GM19468 (cell line): Measurements from ENCODE around the gene COBL.

ENCODE experiments used
- ATAC-seq: cut with Tn5 transposase; IDR thresholded peaks from one replicate; pipeline ENCODE4 v1.9.1; 2021; ENCODE audit warnings: mild to moderate bottlenecking, moderate library complexity, moderate number of reproducible peaks; ENCODE audit not compliant: unreplicated experiment; ENCODE audit errors: extremely low read depth

COBL gene

DNA sequence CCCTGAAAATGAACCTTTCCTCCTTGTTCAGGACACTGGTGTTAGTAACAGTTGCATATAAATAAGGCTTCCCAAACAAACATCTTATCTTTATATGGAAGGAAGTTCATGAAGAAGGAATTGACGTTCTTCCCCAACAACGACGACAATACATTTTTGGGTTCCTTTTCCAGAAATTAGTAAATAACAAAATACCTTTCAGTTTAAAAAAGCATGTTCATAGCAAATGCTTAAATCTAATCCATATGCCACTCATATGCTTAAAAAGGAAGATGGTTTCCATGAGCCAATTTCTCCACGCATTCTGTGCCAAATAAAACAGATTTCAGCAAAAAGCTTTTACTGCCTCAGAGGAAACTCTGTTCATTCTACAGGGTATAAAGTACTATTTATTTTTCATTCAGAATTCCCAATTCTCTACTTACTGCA lies 182.6 kb downstream of the COBL start:
- ATAC-seq, result no peak

DNA sequence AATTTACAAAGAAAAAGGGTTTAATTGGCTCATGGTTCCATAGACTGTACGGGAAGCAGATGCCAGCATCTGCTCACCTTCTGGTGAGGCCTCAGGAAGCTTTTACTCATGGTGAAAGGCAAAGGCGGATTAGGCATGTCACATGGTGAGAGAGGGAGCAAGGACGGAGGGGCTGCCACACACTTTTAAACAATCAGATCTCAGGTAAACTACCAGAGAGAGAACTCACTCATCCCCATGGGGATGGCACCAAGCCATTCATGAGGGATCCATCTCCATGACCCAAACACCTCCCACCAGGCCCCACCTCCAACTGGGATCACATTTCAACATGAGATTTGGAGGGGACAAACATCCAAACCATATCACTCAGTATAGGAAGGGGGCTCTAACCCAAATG lies 183.9 kb downstream of the COBL start:
- no peak for ATAC-seq

DNA sequence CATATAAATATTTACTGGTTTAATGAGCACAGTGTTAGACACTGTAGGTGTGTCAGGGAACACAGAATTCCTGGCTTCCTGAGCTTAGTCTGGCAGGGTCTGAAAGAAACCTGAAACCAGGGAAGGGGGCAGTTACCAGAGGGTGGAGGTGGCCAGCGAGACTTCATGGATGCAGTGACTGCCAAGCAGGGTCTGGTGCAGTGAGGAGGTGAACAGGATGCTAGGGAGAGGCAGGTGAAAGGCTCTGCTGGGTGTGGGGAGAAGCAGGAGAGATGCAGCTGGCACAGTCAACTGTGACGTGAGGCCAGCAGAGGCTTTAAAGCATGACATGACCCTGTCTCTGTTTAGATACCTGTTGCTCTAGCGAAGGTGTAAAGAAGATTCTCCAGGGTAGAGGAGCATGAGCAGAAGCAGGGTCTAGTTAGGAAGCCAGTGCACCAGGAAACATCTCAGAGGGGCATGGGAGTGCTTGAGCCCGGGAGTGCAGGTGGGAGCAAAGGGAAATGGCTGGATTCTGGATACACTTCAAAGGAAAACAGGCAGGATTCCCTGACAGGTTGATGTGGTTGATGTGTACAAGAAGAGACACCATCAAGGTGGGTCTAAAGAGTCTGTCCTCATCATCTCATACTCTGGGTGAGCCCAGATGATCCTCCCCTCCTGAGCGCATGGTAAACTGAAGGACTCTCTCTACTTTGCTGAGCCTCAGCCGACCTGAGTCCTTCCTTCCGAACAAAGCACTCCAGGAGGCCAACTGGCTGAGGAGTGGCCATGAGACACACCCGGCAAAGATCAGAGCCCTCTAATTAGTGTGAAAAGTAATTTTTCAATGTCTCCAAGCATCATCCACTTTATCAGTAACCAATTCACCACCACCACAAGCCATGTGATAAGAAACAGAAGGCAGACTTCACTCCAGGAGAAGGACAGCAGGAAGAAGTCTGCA lies 186.8 kb downstream of the COBL start:
- no peak for ATAC-seq

DNA sequence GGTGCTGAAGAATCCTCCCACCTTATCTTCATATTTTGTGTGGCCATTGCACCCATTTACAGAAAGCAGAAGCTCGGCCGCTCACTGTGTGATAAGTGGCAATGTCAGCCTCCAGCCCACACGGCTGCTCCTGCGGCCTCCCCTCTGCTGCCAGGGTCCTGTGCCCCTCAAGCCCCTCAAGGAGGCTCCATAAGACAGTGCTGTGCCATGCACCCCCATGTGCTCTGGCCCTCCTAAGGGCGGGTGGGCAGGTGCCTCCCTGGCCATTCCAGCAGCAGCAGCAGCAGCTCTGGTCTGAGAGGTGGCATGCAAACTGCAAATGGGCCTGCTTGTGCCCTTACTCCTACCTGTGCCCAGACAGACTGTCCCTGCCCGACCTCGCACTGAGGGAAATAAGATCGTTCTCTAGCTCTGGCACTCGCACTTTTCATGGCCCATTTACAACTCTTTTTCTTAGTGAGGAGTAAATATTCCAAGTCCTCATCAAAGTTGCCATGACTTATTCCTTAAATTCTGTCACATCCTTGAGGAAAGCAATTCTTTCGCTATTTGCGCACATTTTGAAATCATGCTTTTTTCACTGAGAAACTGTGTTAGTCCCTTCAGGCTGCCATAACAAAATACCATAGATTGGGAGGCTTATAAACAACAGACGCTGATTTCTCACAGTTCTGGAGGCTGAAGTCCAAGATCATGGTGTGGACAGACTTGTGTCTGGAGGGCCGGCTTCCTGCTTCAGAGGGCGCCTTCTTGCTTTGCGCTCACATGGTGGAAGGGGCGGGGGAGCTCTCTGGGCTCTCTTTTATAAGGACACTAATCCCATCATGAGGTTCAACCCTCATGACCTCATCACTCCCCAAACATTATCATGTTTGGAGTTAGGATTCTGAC lies 187.8 kb downstream of the COBL start:
- no peak for ATAC-seq

DNA sequence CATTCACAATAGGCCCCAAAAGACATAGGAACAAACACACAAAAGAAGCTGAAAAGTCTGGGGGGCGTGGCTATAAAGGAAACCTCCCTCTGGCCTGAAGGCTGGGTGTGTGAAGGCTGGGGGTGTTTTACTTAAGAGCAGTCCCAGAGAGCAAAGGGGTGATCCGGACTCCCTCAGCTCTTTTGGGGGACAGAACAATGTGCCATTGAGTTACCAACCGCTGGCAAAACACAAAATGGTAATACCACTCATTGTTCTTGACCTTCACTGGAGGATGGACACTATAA lies 189.0 kb downstream of the COBL start:
- no peak for ATAC-seq

DNA sequence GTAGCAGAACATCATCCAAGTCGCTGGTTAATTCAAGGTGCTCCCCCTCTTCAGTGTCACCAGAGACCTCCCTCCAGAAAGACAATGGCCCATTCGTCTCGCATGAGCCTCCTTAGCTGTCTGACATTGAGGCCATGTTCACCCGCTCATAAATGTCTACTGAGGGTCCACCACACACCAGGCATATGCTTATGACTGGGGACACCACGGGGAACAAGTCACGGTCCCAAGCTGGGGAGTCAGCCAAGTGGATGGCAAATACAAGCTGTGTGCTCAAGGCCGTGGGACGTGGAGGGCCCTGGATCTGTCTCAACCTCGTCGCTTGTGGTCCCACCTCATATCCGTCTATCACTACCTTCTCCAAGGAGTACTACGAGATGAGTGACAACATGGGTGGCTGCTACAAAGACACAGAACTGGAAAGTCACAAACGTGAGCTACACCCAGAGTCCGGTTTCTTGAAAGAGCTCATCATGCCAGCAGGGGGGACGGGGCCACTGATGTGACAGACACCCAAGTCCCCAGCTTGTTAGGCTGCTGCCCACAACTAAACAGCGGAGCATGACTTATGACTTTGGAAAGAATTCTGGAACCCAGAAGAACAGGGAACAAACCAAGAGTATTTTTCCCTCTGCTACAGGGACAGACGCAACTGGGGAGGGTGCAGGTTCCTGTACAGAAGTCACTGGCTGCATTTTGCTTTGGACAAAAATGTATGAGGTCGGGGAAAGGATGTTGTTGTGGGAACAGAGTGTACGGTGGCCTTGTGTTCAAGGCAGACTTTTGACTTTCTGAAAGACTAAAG lies 189.6 kb downstream of the COBL start:
- ATAC-seq, result no peak

DNA sequence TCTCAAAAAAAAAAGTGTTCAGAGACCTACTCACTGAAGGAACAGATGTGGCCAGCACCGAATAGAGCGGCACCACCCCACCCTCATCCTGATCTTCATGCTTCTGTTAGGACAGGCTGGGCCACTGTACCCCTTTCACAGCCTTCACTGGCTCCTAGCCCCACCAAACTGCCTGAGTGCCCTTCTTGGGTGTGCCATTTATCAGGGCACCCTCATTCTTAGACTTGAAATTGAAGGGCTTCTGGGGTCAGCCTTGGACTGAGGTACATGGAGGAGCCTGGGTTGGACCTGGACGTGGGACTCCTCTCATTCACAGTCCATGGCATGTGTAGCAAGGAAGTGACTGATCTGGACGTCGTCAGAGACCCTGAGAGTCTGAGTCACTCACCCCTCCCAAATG lies 190.3 kb downstream of the COBL start:
- ATAC-seq, result no peak

DNA sequence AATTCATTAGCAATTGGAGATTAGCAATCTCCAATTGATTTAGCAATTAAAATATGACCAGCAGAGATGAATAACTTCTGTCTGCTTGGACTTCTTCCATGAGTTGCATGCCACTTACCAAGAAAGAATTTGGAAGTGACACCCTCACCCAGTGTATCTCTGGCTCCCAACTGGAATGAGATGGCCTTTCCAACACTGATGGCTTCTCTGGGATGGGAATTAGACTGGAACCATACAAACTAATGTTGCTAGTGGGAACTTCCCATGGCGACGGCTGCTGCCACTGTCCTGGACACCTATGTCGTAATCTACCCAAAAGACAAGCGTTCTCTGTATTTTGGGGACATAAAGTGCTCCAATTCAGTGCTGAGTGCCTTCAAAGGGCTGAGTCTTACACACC lies 192.3 kb downstream of the COBL start:
- ATAC-seq, result no peak

DNA sequence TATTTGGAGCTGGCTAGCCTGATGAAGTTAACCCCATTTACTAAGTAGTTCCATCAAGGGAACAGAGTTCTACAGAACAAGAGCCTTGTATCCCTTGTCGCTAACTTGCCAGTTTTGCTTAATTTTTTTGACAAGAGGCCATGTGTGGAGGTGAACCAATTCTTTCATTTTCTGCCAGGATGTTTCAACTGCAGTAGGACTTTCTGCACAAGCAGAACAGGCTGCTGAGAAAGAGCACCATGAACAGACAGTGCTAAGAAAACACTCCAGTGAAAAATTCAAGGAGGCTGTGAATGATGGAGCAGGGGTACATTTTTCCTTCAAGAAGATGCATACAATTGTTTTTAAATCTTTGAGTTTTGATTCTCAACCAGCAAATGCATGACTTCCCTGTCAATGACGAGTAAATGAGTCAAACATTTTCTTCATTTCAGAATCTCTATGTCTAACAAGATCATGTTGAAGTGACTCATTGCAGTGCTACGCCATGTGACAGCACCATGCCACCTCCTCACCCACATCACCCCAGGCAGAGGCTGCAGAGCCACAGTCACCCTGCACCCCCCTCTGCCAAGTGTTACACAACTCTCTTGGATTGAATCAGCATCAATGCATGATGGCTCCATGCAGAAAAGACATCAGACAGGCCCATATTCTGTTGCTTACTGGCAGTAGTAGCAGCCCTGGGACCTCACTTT lies 193.1 kb downstream of the COBL start:
- ATAC-seq, result no peak

DNA sequence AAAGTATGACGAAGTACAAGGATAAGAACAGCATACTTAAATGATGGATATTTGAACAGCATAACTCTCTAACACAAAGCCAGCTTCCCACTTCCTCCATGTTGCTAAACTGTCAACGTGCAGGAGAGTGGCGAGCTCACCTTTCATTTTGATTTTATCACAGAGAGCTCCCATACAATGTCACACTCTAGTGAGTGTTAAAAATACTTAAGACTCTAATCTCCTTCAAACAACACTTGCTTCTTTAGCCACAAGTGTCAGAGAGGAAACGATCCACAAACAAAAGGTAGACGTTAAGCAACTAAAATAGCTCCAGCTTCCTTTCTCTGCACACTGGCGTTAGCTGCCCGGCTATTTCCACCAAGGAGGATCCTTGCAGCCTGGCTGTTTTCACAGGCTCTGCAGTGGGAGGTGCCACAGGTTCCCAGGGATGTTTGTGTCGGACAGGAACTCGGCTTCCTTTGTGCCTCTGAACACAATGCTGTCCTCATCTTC lies 194.6 kb downstream of the COBL start:
- ATAC-seq, result no peak

DNA sequence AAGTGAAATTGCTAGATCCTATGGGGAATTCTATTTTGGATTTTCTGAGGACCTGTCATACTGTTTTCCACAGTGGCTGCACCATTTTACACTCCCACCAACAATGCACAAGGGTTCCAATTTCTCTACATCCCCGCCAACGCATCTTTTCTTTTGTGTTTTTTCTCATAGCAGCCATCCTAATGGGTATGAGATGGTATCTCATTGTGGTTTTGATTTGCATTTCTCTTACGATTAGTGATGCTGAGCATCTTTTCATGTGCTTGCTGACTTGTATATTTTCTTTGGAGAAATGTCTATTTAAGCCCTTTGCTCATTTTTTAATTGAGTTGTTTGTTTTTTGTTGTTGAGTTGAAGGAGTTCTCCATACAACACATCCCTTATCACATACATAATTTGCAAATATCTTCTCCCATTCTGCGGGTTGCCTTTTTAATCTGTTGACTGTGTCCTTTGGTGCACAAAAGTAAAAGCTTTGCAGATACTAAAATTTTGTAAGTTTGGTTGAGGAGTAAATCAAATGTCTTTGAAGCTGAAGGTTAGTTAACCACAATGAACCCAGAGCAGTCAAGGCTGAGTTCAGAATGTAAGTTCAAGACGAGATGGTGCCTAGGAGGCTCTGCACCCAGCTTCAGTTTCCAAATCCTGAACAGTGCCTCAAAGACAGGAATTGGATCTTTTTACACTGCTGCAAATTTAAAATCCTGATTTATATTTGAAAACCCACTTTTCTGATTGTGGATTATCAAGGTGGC lies 195.4 kb downstream of the COBL start:
- no peak for ATAC-seq

DNA sequence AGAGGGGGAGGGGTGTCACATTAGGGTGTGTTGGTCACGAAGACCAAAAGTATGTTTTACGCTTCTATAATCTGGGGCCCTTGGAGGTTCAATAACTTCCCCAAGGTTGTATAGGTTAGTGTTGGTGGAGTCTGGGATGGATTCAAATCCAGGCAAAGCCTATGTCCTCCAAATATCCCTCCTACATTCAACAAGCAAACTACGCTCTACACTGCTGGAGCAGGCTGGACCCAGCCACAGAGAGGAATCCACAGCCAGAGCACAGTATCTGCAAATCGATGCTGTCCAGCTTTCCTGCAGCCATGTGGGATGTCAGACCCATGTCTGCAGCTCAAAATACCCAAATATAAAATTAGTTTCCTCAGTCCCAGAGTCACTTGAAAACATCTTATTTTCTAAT lies 198.0 kb downstream of the COBL start:
- ATAC-seq, result no peak

DNA sequence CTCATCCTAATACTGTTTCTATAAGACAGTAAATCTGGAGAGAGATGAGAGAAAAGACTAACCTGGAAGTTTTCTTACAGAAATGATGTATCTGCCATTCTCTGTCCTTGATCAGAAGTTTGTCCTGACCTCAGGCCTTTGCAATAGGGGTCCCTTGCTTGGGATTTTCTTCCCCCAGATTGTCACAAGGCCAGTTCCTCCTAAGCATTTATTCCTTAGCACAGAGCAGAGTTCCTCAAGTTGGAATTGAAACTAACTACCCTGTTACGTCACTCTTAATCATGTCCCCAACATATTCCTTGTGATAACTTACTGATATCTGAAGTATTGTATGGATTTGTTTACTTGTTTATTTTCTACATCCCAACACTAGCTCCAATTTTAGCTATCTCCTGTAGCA lies 202.1 kb downstream of the COBL start:
- no peak for ATAC-seq

DNA sequence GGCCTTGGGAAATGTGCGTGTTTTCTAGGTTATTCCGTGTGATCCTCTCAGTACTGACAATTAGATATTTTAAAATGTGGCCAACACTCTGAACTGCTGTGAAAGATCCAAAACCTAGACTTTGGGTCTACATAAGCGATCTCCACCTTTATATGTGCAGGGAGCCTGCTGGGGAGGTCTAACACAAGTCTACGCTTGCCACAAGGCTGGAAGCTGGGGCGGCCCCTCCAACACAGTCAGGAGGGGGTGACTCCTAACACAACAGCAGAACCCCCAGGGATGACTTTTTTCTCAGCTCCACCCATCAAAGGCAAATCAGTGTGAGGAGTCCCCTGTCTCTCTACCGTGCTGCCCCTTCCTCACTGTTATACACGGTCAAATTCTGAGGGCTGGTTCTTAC lies 202.6 kb downstream of the COBL start:
- no peak for ATAC-seq

DNA sequence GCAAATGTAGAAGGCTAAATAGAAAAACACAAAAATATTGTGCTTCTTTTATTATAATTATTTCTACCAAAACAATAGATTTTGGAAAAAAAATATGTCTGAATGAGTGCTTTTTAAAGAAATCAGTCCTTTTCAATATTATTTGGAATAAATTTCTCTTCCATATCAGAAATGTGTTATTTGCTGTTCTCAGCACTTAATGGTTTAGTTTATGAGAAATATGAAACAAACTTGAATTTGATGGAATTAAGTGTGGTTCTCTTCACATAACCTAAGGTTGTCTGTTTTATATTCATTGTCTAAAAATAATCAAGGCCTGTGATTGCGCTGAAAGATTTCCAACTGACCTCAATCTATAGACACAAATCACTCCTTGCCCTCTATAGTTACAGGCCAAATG lies 203.0 kb downstream of the COBL start:
- ATAC-seq, result no peak

DNA sequence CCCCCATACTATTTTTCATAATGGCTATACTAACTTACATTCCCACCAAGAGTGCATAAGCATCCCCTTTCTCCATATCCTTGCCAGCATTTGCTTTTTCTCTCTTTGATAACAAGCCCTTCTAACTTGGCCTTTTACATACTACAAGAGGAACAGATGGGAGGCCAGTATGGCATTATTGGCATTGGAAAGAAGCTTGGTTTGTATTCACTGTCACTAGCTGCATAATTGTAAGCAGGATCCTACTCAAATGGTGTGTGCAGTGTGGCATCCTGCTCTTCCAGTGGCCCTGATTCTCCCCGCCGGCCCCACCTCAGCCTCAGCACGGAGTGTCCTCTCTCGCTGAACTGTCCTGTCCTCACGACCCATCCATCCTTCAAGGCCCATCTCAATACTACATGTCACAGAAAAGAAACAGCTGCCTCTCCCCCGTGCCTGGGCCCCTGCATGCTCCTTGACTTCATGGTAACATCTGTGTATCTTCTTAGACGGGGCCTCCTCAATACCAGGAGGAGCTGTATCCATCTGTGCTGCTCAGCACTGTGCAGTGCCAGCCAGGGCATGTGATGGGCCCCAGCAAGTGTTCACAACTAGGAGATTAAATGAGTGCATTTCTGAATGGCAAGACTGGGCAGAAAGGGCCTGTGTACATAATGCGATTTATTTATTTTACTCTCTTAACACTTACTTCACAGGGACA lies 205.2 kb downstream of the COBL start:
- no peak for ATAC-seq

DNA sequence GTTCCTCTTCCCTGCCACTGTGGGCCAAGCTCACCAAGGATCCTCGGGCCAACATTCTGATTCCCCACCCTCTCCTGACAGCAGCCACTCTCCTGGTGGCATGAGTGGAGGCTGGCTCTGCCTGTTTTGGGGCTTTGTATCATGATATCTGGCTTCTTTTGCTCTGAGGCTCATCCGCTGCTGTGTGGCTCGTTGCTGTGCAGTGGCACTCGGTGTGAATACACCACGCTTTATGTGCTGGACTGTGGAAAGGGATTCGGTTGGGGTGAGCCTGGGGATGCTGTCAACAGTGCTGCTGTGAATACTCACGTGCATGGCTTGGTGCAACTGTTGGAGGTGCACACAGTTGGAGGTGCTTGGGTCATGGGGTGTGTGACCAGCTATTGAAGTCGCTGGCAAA lies 208.5 kb downstream of the COBL start:
- ATAC-seq, result no peak

DNA sequence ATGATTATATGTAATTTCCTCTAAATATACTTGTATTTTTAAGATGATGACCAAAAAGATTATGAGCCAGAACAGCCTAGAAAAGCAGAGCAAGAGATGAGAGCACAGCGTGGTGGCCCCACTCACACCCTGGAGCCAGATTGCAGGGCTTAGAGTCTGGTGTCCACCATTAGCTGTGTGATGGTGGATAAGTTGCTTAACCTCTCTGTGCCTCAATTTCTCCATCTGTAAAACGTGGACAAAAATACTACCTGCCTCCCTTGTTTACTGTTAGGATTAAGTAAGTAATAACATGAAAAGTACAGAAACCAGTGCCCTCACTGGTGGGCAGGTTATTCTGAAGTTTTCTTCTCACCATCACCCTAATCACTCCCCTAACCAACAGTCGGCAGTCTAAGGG lies 212.3 kb downstream of the COBL start:
- no peak for ATAC-seq

DNA sequence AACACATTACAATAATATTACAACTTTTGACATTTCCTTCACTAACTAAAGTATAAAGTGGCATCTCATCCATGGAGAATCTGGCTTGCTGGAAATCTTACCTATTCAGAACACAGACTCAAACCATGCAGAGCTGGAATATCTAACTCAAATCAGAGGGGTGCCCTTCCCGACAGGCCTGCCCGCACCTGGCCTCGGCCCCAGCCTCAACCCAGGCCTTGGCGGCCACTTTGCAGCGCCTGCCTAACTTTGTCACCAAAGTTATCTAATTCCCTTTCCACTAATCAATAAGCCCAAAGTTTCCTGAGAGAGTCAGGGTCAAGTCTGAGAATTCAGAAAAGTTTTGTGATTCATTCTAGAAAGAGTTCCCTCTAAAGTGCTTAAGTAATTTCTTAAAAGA lies 212.9 kb downstream of the COBL start:
- no peak for ATAC-seq
